GM12878 (cell line): Measurements from ENCODE around the gene ATXN7L1. TPM values are rescaled to one million over a fixed set of nuclear protein-coding genes. Genes with fewer than 3 reads are reported as not detected.

Experiments used
- ATAC-seq: fragments of 200-7000 bp; cut with Tn5 transposase; 3 replicates; pipeline ENCODE4 v1.9.1; 2020; ENCODE audit warnings: mild to moderate bottlenecking, moderate library complexity
- BruUV-seq: library from RNA; stranded (reverse); fragments of 400-500 nt; replicated peaks from 2 replicates; lab custom pipeline; 2021; lab: Mats Ljungman, UMichigan
- CTCF ChIA-PET: fragments of 300-600 bp; sonication (Branson Sonifier 250); formaldehyde crosslinking; extraction: SDS; loops from one replicate; lab custom pipeline; 2021; ENCODE audit warnings: inconsistent platforms; lab: Yijun Ruan, JAX
- POLR2A ChIA-PET: fragments of 350-600 bp; formaldehyde crosslinking; extraction: SDS; loops from one replicate; lab custom pipeline; 2021; ENCODE audit warnings: inconsistent platforms; lab: Charles Lee
- RAD21 ChIA-PET: fragments of 300-600 bp; sonication (Branson Sonifier 250); formaldehyde crosslinking; loops from one replicate; lab custom pipeline; 2023; ENCODE audit warnings: antibody characterized with exemption; ENCODE audit not compliant: unreplicated experiment; lab: Charles Lee
- SMC1A ChIA-PET: fragments of 300-600 bp; sonication (Branson Sonifier 250); formaldehyde crosslinking; loops from one replicate; lab custom pipeline; 2023; ENCODE audit not compliant: unreplicated experiment, uncharacterized antibody; lab: Charles Lee
- DNase-seq: peaks from one replicate; pipeline ENCODE4 v3.0.0-alpha.2; 2011; ENCODE audit warnings: low read depth, low spot score
- FAIRE-seq: peaks from 3 replicates; lab custom pipeline; 2011; peaks lifted over from hg19 to GRCh38; lab: Jason Lieb, UNC
- H2AFZ ChIP-seq: 2 replicates; pipeline ENCODE4 v1.6.0; 2011; ENCODE audit warnings: low read depth, low read length, control low read depth; ENCODE audit not compliant: control insufficient read depth
- H3K27ac ChIP-seq: 2 replicates; pipeline ENCODE4 v1.5.1; 2011; ENCODE audit warnings: control low read depth; ENCODE audit not compliant: control insufficient read depth, insufficient read depth
- H3K27me3 ChIP-seq, 2 experiments: replicated peaks in 1 of 2; 2 replicates each; pipeline versions ENCODE4 v1.6.0 to v1.6.1; 2011; ENCODE audit warnings: low read length in 1 of 2; ENCODE audit not compliant: control insufficient read depth in 2 of 2, insufficient read depth in 2 of 2
- H3K36me3 ChIP-seq, 2 experiments: 2 replicates each; pipeline ENCODE4 v1.5.1; 2011; ENCODE audit warnings: low read length in 1 of 2; ENCODE audit not compliant: control insufficient read depth in 2 of 2, insufficient read depth in 2 of 2
- H3K4me1 ChIP-seq: 2 replicates; pipeline ENCODE4 v1.6.1; 2011; ENCODE audit warnings: mild to moderate bottlenecking, low read length, moderate library complexity, mixed read lengths; ENCODE audit not compliant: control insufficient read depth, insufficient read depth
- H3K4me2 ChIP-seq: 2 replicates; pipeline ENCODE4 v1.6.0; 2011; ENCODE audit warnings: control low read depth; ENCODE audit not compliant: control insufficient read depth, insufficient read depth
- H3K4me3 ChIP-seq: fragments of 200-600 bp; sonication (generic); 2 replicates; pipeline ENCODE4 v1.5.1; 2016
- H3K79me2 ChIP-seq: 2 replicates; pipeline ENCODE4 v1.6.0; 2011; ENCODE audit warnings: low read length; ENCODE audit not compliant: control insufficient read depth, insufficient read depth
- H3K9ac ChIP-seq: 2 replicates; pipeline ENCODE4 v1.8.0; 2011; ENCODE audit warnings: low read length, control low read depth, mixed read lengths; ENCODE audit not compliant: control insufficient read depth, insufficient read depth
- H3K9me3 ChIP-seq: replicated peaks from 3 replicates; pipeline ENCODE4 v1.5.1; 2011; ENCODE audit warnings: mild to moderate bottlenecking, low read length; ENCODE audit not compliant: control insufficient read depth, insufficient read depth
- H4K20me1 ChIP-seq: 2 replicates; pipeline ENCODE4 v1.6.0; 2011; ENCODE audit not compliant: control insufficient read depth, insufficient read depth
- EED ChIP-seq: sonication (generic); IDR thresholded peaks from 2 replicates; pipeline ENCODE4 v1.6.1; 2016; ENCODE audit warnings: antibody characterized with exemption, low read depth
- HDGF ChIP-seq: fragments of 450-650 bp; IDR thresholded peaks from 2 replicates; pipeline ENCODE4 v1.6.1; 2016; ENCODE audit warnings: antibody characterized with exemption
- IRF4 ChIP-seq: IDR thresholded peaks from 2 replicates; pipeline ENCODE4 v1.6.1; 2011; ENCODE audit warnings: low read depth, low read length
- MYC ChIP-seq: IDR thresholded peaks from 2 replicates; pipeline ENCODE4 v1.6.1; 2011; ENCODE audit warnings: mild to moderate bottlenecking, low read length, moderate library complexity, inconsistent platforms; ENCODE audit not compliant: insufficient read depth, insufficient replicate concordance, insufficient read length, severe bottlenecking
- NR2C1 ChIP-seq: fragments of 450-650 bp; IDR thresholded peaks from 2 replicates; pipeline ENCODE4 v1.6.1; 2017; ENCODE audit warnings: antibody characterized with exemption, mild to moderate bottlenecking, moderate library complexity
- NRF1 ChIP-seq: conservative IDR thresholded peaks from 2 replicates; pipeline ENCODE4 v1.6.1; 2011; ENCODE audit warnings: mild to moderate bottlenecking, low read depth, low read length, improper control_type of control experiment
- PAX5 ChIP-seq: IDR thresholded peaks from 2 replicates; pipeline ENCODE4 v1.6.1; 2011; ENCODE audit warnings: low read depth, low read length, borderline replicate concordance
- SIN3A ChIP-seq: IDR thresholded peaks from 2 replicates; pipeline ENCODE4 v1.6.1; 2012; ENCODE audit warnings: low read depth, low read length, improper control_type of control experiment
- TCF3 ChIP-seq: IDR thresholded peaks from 2 replicates; pipeline ENCODE4 v1.6.1; 2012; ENCODE audit warnings: low read depth, mild to moderate bottlenecking, low read length, borderline replicate concordance; ENCODE audit not compliant: insufficient read depth
- ZZZ3 ChIP-seq: IDR thresholded peaks from 2 replicates; pipeline ENCODE4 v1.6.1; 2011; ENCODE audit warnings: low read depth; ENCODE audit not compliant: control insufficient read depth, insufficient read length
- WGBS: methylation state at CpG from one replicate; pipeline ENCODE4 v1.1.6; 2016; ENCODE audit warnings: low lambda C conversion rate; ENCODE audit not compliant: insufficient replicate concordance, insufficient coverage; ENCODE audit errors: missing lambda C conversion rate; 5-methylcytosine and 5-hydroxymethylcytosine counted together
- in situ Hi-C: fragments of 300-500 bp; cut with MboI; formaldehyde crosslinking; loops from 9 replicates; pipeline ENCODE4 v1.14.3; 2018; ENCODE audit warnings: mixed read lengths
- intact Hi-C: fragments of 100-400 bp; cut with micrococcal nuclease; formaldehyde crosslinking; loops from one replicate; pipeline ENCODE4 v1.14.2; 2022; ENCODE audit not compliant: unreplicated experiment
- polyA plus RNA-seq, 11 experiments: library from polyadenylated mRNA; depleted of rRNA in 4 of 11; unstranded in 6 of 11; stranded (reverse) in 5 of 11; fragments of >200 nt; fragmentation: Nextera tagmentation in 4 of 11; fragmentation: Illumina TruSeq in 1 of 11; extraction: Ambion mirVana in 4 of 11; extraction: Trizol in 1 of 11; gene quantifications; 1 replicate in 1 of 11; 2 replicates in 10 of 11; pipeline versions ENCODE4 v1.2.1 to v1.2.3, GENCODE V29; 2011 to 2016; ENCODE audit warnings: inconsistent platforms in 2 of 11, missing spikeins in 2 of 11, low read depth in 1 of 11
- total RNA-seq, 4 experiments: library from RNA; depleted of rRNA in 3 of 4; stranded (reverse); fragments of >200 nt in 3 of 4; fragmentation: Illumina TruSeq in 1 of 4; extraction: Trizol in 1 of 4; gene quantifications; 2 replicates each; pipeline versions ENCODE4 v1.2.1 to v1.2.3, GENCODE V29; 2013 to 2021
- TF ChIP-seq, protein P1 (sequence below): fragments of 450-650 bp; IDR thresholded peaks from 2 replicates; pipeline ENCODE4 v1.6.1; 2016; ENCODE audit warnings: mild to moderate bottlenecking, moderate library complexity, borderline replicate concordance
- TF ChIP-seq, protein P2 (sequence below): fragments of 450-650 bp; IDR thresholded peaks from 2 replicates; pipeline ENCODE4 v1.6.1; 2017; ENCODE audit warnings: mild to moderate bottlenecking, moderate library complexity

Gene ATXN7L1
- total and polyA plus RNA-seq, 10 of the 15 experiments (the other 5 are each of a cell fraction or from before 2014, with no cell fraction given), result 0.40 to 2.9 (median 1.2) TPM

- H3K4me1 ChIP-seq, result no peaks in the 10 kb centered on the region
- H4K20me1 ChIP-seq, result no peaks in the 10 kb centered on the region
- no peaks in the 10 kb centered on the region for H3K79me2 ChIP-seq
- no TSS peak for BruUV-seq
- ChIA-PET RAD21 (interaction anchor here (1.2 kb wide), 1 partner anchor 9 kb away, joined by 3 read pairs; no protein-coding TSS in a partner anchor), SMC1A (no interaction called here), POLR2A (interaction anchor here (0.7 kb wide), 1 partner anchor 190 kb away, joined by 3 read pairs; no protein-coding TSS in a partner anchor), CTCF (interaction anchor here (1.7 to 2.0 kb wide), 2 partner anchors 15 to 99 kb away, joined by 5 to 7 read pairs; no protein-coding TSS in a partner anchor)
- intact Hi-C loops, result no loop called here
- 88% methylated on average over 5 of the region's 6 CpGs for WGBS
- ATAC-seq, result no peak
- H3K4me3 ChIP-seq, result no peak overlapping the region
- no peak overlapping the region for H2AFZ ChIP-seq
- in situ Hi-C loops, result no loop called here
- no peak for DNase-seq
- TF ChIP-seq EED (no peak), MYC (no peak), NRF1 (no peak), ZZZ3 (no peak), PAX5 (no peak), SIN3A (no peak), NR2C1 (no peak), IRF4 (no peak), TCF3 (no peak), HDGF (no peak)
- TF ChIP-seq, protein P1, sequence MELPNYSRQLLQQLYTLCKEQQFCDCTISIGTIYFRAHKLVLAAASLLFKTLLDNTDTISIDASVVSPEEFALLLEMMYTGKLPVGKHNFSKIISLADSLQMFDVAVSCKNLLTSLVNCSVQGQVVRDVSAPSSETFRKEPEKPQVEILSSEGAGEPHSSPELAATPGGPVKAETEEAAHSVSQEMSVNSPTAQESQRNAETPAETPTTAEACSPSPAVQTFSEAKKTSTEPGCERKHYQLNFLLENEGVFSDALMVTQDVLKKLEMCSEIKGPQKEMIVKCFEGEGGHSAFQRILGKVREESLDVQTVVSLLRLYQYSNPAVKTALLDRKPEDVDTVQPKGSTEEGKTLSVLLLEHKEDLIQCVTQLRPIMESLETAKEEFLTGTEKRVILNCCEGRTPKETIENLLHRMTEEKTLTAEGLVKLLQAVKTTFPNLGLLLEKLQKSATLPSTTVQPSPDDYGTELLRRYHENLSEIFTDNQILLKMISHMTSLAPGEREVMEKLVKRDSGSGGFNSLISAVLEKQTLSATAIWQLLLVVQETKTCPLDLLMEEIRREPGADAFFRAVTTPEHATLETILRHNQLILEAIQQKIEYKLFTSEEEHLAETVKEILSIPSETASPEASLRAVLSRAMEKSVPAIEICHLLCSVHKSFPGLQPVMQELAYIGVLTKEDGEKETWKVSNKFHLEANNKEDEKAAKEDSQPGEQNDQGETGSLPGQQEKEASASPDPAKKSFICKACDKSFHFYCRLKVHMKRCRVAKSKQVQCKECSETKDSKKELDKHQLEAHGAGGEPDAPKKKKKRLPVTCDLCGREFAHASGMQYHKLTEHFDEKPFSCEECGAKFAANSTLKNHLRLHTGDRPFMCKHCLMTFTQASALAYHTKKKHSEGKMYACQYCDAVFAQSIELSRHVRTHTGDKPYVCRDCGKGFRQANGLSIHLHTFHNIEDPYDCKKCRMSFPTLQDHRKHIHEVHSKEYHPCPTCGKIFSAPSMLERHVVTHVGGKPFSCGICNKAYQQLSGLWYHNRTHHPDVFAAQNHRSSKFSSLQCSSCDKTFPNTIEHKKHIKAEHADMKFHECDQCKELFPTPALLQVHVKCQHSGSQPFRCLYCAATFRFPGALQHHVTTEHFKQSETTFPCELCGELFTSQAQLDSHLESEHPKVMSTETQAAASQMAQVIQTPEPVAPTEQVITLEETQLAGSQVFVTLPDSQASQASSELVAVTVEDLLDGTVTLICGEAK, result no peak
- TF ChIP-seq, protein P2, sequence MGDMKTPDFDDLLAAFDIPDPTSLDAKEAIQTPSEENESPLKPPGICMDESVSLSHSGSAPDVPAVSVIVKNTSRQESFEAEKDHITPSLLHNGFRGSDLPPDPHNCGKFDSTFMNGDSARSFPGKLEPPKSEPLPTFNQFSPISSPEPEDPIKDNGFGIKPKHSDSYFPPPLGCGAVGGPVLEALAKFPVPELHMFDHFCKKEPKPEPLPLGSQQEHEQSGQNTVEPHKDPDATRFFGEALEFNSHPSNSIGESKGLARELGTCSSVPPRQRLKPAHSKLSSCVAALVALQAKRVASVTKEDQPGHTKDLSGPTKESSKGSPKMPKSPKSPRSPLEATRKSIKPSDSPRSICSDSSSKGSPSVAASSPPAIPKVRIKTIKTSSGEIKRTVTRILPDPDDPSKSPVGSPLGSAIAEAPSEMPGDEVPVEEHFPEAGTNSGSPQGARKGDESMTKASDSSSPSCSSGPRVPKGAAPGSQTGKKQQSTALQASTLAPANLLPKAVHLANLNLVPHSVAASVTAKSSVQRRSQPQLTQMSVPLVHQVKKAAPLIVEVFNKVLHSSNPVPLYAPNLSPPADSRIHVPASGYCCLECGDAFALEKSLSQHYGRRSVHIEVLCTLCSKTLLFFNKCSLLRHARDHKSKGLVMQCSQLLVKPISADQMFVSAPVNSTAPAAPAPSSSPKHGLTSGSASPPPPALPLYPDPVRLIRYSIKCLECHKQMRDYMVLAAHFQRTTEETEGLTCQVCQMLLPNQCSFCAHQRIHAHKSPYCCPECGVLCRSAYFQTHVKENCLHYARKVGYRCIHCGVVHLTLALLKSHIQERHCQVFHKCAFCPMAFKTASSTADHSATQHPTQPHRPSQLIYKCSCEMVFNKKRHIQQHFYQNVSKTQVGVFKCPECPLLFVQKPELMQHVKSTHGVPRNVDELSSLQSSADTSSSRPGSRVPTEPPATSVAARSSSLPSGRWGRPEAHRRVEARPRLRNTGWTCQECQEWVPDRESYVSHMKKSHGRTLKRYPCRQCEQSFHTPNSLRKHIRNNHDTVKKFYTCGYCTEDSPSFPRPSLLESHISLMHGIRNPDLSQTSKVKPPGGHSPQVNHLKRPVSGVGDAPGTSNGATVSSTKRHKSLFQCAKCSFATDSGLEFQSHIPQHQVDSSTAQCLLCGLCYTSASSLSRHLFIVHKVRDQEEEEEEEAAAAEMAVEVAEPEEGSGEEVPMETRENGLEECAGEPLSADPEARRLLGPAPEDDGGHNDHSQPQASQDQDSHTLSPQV, result no peak
- no peaks in the 10 kb centered on the region; a peak in 1 of 4 replicates for H3K27me3 ChIP-seq
- H3K36me3 ChIP-seq, result no peaks in the 10 kb centered on the region
- no peaks in the 10 kb centered on the region for H3K9me3 ChIP-seq
- H3K9ac ChIP-seq, result no peak overlapping the region
- FAIRE-seq, result no peak
- H3K27ac ChIP-seq, result no peak overlapping the region
- no peak overlapping the region for H3K4me2 ChIP-seq
Measured at GRCh38 chr7:105661625-105662024, 214.8 kb downstream of the ATXN7L1 start.
